Kidney epithelial cell (primary cell): ENCODE results near the gene DIRAS2. TPM values are rescaled to one million over a fixed set of nuclear protein-coding genes. Genes with fewer than 3 reads are reported as not detected.

Experiments used
- DNase-seq: peaks from one replicate; pipeline ENCODE4 v3.0.0-alpha.2; 2010; ENCODE audit warnings: low read depth
- H3K27me3 ChIP-seq: 2 replicates; pipeline ENCODE4 v1.6.0; 2011; ENCODE audit warnings: low read length; ENCODE audit not compliant: control insufficient read depth, insufficient read depth
- H3K36me3 ChIP-seq: 2 replicates; pipeline ENCODE4 v1.5.1; 2011; ENCODE audit warnings: low read length; ENCODE audit not compliant: control insufficient read depth, insufficient read depth
- H3K4me3 ChIP-seq: 2 replicates; pipeline ENCODE4 v1.5.1; 2011; ENCODE audit warnings: low read depth, mild to moderate bottlenecking, control low read depth, low read length
- total RNA-seq: library from RNA; depleted of rRNA; stranded (reverse); fragments of >200 nt; gene quantifications from 2 replicates; pipeline ENCODE4 v1.2.3, GENCODE V29; 2015
- TF ChIP-seq, protein P1 (sequence below): IDR thresholded peaks from 2 replicates; pipeline ENCODE4 v1.5.1; 2011; ENCODE audit warnings: mild to moderate bottlenecking, moderate library complexity, low read length, control low read depth, inconsistent platforms; ENCODE audit not compliant: insufficient read depth, poor library complexity, severe bottlenecking

Gene DIRAS2
- total RNA-seq, 1 donor from 2014 or later, result 2.8 TPM

DNA sequence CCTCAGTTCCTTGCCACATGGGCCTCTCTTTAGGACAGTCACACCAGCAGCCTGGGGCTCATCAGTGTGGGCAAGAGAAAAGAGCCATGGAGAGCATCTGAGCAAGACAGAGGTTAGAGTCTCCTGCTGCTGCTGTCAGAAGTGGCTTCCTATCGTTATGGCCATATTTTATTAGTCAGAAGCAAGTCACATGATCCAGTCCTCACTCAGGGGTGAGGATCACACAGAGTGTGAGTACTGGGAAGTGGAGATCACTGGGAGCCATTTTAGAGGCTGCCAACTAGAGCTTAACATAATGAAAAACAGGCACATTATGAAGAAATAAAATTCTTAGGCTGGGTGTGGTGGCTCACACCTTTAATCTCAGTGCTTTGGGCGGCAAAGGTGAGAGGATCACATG lies 62.0 kb downstream of the DIRAS2 start:
- Histone ChIP-seq H3K4me3 (no peak overlapping the region), H3K36me3 (no peaks in the 10 kb centered on the region), H3K27me3 (no peaks in the 10 kb centered on the region)
- TF ChIP-seq, protein P1, sequence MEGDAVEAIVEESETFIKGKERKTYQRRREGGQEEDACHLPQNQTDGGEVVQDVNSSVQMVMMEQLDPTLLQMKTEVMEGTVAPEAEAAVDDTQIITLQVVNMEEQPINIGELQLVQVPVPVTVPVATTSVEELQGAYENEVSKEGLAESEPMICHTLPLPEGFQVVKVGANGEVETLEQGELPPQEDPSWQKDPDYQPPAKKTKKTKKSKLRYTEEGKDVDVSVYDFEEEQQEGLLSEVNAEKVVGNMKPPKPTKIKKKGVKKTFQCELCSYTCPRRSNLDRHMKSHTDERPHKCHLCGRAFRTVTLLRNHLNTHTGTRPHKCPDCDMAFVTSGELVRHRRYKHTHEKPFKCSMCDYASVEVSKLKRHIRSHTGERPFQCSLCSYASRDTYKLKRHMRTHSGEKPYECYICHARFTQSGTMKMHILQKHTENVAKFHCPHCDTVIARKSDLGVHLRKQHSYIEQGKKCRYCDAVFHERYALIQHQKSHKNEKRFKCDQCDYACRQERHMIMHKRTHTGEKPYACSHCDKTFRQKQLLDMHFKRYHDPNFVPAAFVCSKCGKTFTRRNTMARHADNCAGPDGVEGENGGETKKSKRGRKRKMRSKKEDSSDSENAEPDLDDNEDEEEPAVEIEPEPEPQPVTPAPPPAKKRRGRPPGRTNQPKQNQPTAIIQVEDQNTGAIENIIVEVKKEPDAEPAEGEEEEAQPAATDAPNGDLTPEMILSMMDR, result no peak
- no peak for DNase-seq

DNA sequence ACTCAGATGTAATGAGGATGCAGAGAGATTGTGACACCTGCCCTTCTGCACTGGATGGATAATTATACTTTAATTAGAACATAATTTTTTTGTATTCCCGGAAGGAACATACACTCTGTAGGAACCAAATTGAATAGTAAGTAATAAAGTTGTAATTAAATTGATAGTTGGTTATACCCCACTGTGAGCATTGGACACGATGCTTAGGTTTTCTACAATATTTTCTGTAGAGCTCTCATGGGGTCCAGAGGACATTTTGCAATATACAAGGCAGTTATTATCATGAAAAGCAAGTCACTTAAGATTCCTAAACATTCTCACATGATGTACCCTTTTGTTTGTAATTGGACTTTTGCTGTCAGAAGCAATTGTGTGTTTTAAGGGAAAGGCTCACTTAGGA lies 63.4 kb downstream of the DIRAS2 start:
- TF ChIP-seq, protein P1, result no peak
- DNase-seq, result no peak
- Histone ChIP-seq H3K27me3 (no peaks in the 10 kb centered on the region), H3K36me3 (no peaks in the 10 kb centered on the region), H3K4me3 (no peak overlapping the region)

DNA sequence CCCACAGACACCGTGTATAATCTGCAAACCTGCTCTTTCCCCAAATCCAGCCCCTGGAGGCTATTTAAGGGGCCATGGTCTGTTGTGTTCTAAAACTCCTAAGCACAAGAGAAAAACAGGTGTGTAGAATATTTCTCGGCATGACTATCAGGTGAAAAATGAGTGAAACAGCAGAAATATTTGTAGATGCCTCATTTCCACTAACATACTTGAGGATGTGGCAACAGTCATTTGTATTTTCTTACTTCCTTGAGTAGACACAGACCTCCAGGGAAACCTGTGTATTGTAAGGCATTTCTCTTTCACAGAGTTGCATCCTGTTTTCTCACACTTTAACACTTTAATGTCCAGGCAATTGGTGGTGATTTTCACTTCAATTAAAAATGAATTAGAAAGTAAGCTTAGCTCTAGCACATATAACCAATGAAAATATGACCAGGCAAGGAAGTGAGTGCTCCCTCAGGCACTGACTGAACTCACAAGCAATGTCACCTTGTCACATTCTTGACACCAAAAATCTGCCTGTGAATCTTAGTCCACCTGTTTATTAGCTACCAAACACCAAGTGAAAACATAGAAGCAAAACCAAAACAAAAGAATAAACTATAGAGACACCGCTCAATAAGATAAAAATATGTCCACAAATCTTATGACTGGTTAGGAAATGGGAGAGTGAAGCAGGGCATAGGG lies 64.4 kb downstream of the DIRAS2 start:
- no peak for DNase-seq

DNA sequence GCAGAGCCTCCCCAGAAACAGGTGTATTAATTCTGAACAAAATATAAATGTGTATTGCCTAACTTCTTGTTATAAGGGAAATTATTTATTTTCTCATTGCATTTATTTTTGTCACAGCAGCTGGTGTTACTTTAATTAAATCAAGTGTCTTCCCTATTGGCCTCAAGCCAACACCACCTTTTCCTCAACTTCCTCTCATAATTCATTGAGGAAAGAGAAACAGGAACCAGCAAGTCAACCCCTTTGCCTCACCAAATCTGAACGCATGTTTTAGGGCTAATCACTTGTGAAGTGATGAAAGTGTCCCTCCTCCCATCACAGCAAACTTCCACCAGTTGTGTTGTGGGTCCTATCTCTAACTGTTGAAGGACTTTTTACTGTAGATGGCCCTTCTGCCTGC lies 73.1 kb downstream of the DIRAS2 start:
- TF ChIP-seq, protein P1, result no peak
- Histone ChIP-seq H3K4me3 (no peak overlapping the region), H3K36me3 (no peaks in the 10 kb centered on the region), H3K27me3 (no peaks in the 10 kb centered on the region)
- no peak for DNase-seq

More for the DNA sequence above, 64.4 kb downstream of the DIRAS2 start:
- TF ChIP-seq, protein P1, result no peak
- H3K27me3 ChIP-seq, result no peaks in the 10 kb centered on the region
- no peak overlapping the region for H3K4me3 ChIP-seq
- no peaks in the 10 kb centered on the region for H3K36me3 ChIP-seq

DNA sequence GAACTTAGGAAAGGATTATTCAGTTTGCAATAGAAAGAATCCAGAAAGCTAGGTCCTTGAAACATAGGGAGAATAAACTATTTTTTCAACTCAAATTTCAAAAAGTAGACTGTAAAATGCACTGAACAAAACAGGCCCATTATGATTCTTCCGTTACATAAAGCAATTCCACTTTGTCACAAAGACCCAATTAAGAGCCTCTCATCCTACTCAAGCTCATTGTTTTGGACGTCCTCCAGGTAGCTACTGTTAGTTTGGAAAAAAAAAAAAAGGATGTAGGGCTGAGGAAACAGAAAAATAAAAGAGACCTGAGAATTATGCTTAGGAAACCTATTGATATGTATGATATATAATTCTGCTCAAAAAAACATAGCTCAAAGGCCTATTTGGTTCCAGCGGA lies 74.0 kb downstream of the DIRAS2 start:
- Histone ChIP-seq H3K36me3 (no peaks in the 10 kb centered on the region), H3K4me3 (no peak overlapping the region)

More for the DNA sequence above, 74.0 kb downstream of the DIRAS2 start:
- TF ChIP-seq, protein P1, result no peak
- no peaks in the 10 kb centered on the region for H3K27me3 ChIP-seq
- no peak for DNase-seq
